GM21737 (cell line): ENCODE results near the gene NXNL1.

Experiments
- ATAC-seq: cut with Tn5 transposase; IDR thresholded peaks from one replicate; pipeline ENCODE4 v1.9.1; 2021; ENCODE audit warnings: mild to moderate bottlenecking, moderate library complexity; ENCODE audit not compliant: unreplicated experiment

NXNL1 gene

DNA sequence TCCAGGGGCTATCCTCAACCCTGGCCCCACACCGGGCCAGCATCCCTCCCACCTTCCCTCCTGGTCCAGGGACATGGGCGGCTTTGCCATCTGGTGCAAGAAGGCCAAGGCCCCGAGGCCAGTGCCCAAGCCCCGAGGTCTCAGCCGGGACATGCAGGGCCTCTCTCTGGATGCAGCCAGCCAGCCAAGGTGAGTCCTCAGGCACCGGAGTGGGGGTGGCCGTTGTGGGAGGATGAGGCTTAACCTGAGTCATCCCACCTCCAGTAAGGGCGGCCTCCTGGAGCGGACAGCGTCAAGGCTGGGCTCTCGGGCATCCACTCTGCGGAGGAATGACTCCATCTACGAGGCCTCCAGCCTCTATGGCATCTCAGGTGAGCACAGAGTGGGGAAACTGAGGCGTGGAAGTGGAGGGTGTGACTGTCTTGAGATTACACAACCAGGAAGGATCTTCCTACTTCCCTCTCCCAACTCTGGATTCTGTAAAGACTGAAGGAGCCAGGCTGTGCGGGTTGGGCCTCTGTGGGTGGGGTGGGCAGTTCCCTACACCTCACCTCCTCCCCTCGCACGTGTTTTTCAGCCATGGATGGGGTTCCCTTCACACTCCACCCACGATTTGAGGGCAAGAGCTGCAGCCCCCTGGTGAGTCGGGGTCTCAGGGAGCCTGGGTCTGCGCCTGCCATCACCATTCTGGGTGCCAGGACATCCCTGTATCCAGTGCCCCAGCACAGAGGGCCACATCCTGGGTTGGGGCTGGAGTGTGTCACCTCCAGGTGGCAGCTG lies 37.1 kb downstream of the NXNL1 start:
- no peak for ATAC-seq

DNA sequence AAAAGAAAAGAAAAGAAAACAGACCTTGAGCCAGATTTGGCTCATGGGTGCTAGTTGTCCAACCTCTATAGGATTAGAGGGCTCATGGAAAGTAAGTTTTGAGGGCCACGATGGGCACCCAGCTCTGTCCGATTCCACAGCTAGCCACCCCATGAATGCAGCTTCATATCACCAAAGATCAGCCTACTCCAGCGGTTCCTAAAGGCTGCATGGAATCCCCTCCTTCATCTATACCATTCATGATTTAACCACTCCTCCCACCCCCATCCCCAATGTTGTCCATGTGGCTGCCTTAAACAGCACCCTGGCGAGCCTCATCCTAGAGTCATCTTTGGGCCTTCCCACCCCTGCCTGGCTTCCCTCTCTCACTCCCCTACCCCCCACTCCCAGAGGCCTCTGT lies 38.8 kb downstream of the NXNL1 start:
- ATAC-seq = no peak

DNA sequence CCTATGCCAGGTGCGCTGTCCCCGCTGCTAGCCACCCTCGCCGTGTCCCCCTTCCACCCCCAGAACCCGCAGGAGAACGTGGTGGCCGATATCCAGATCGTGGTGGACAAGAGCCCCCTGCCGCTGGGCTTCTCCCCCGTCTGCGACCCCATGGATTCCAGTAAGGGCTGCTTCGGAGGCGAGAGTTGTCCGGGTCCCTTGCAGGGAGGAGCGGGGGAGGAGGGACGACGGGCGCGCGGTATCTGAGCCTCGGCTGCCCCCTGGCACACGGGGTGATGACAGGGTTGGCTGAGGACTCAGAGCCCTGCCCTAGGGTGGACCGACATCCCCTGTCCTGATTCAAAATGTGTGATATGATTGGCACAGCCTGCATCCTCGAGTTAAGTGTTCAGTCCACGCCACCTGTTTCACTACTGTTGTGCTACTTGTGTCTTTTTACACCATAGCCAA lies 40.2 kb downstream of the NXNL1 start:
- peak; percentile 21 for ATAC-seq

DNA sequence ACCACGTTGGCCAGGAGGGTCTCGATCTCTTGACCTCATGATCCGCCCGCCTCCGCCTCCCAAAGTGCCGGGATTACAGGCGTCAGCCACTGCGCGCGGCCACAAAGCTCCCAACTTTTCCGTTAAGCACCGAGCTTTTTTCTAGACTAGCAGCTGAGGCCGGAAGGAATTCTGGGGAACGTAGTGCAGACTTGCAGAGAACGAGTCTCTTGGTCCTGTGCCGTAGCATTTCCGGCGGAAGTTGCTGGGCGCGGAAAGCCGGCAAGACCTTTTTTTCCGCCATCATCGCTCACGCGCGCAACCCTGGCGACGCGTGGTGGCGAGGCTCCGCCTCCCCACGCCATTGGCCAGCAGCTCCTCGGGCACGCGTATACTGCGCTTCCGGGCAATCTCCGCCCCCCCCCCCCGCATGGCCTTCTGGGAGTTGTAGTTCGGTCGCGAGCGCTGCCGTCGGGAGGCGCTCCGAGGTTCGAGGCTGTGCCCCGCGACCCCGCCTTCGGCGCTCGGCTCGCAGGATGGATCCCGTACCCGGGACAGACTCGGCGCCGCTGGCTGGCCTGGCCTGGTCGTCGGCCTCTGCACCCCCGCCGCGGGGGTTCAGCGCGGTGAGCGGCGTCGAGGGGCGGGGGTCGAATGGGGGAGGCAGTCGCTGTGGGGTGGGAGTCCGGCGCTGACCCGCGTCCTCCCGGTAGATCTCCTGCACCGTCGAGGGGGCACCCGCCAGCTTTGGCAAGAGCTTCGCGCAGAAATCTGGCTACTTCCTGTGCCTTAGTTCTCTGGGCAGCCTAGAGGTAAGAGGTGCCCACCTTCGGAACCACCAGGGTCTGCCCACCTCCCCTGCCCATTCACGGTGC lies 40.9 kb downstream of the NXNL1 start, which contains the start of gene MVB12A:
Gene MVB12A (plus strand): TSS at position 427 of the 854 bp plus-strand sequence. CDS start 89 bp downstream, at position 516.
- peak; percentile 80 for ATAC-seq

DNA sequence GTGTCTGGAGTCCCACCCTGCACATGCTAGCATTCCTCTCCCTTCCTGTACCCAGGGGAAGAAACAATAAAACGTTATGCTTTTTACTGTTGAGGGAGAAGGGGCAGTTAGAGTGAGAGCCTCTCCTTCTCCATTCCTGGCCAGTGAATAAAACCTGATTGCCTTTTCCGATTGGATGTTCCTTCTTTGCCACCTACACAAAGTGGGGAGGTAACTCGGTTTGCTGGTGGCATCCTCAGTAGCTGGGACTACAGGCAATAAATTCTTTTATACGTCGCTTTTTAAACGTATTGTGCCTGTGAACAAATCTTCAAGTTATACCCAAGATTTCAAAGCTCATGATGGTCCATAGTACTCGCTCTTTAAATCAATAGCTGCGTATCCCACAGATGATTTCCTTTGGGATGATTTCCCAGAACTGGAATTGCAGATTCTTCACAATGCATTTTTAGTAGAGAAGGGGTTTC lies 41.5 kb downstream of the NXNL1 start:
- no peak for ATAC-seq

DNA sequence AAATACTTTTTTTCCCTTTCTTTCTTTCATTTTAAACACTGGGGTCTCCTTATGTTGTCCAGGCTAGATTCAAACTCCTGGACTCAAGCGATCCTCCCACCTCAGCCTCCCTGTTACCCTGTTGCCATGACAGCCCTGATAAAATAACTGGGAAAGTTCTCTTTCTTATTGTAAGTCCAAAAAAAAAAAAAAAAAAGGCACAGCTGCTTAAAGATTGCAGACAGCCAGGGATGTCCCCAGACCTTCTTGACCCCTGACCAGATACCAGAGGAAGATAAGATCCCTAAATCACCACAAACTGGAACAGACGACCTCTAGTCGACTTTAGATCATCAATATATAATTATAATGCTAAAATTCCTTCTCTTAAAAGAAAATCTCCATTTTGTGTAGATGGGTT lies 42.0 kb downstream of the NXNL1 start:
- ATAC-seq = no peak

DNA sequence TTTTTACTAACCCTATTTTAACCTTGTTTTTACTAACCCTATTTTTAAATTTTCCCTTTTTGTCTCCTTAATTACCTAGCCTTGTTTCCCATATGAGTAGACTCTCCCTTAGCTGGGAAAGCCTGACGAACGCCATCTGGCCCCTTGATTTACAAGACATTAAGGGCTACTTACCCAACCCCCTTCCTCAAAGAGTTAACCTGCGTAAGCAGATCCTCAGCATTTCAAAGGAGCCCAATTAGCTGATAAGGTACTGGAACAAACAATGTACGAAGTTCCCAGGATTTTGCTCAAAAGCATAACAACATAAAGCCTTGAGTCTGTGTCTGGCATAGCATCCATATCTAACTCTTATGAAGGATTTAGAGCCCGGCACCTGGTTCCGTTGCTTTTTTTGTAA lies 45.6 kb downstream of the NXNL1 start:
- no peak for ATAC-seq

DNA sequence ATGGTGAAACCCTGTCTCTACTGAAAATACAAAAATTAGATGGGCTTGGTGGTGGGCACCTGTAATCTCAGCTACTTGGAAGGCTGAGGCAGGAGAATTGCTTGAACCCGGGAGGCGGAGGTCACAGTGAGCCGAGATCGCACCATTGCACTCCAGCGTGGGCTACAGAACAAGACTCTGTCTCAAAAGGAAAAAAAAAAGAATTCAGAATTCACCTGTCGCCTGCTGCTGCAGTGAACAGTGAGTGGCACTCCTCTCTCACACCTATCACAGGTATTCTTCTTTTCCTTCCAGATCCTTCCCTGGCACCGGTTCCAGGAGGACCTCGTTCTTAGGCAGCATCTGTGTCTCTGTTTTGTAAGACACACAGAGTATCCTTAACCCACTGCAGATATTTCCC lies 46.6 kb downstream of the NXNL1 start:
- no peak for ATAC-seq

DNA sequence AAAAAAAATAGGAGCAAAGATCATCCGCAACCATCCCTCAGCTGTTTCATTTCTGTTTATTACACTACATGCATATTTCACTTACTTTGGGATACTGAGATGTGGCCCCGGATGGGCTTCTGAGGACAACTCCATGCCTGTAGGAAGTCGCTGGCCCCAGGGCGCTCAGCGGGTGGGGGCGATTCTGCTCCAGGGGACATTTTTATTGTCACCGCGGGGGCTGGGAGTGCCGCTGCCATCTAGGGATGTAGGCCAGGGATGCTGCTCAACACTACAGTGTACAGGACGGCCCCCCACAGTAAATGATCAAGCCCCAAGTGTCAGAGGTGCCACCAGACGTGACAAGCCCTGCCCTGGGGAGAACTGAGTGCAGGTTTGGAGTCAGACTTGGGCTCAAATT lies 48.9 kb downstream of the NXNL1 start:
- ATAC-seq = no peak

DNA sequence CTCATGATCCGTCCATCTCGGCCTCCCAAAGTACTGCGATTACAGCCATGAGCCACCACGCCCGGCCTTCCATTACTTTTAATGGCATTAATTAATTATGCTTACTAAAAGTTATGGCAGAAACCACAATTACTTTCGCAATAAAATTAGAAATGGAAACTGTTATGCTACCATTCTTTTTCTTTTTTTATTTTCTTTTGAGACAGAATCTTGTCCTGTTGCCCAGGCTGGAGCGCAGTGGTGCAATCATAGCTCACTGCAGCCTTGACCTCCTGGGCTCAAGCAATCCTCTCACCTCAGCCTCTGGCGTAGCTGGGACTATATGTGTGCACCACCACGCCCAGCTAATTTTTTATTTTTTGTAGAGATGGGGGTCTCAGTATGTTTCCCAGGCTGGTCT lies 50.7 kb downstream of the NXNL1 start:
- no peak for ATAC-seq

DNA sequence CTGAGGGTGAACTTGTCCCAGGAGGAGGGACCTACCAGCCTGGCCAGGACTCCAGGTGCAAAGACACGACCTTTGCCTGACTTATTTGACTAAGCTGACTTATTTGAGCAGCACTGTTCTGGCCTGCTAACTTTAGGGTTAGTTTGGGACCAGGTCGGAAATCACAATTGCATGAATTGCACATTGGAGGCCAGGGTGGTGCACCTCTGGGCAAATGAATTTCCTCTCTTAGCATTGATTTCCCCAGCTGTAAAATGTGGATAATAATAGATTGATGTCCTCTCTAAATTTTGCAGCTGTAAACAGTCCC lies 53.9 kb downstream of the NXNL1 start:
- no peak for ATAC-seq

DNA sequence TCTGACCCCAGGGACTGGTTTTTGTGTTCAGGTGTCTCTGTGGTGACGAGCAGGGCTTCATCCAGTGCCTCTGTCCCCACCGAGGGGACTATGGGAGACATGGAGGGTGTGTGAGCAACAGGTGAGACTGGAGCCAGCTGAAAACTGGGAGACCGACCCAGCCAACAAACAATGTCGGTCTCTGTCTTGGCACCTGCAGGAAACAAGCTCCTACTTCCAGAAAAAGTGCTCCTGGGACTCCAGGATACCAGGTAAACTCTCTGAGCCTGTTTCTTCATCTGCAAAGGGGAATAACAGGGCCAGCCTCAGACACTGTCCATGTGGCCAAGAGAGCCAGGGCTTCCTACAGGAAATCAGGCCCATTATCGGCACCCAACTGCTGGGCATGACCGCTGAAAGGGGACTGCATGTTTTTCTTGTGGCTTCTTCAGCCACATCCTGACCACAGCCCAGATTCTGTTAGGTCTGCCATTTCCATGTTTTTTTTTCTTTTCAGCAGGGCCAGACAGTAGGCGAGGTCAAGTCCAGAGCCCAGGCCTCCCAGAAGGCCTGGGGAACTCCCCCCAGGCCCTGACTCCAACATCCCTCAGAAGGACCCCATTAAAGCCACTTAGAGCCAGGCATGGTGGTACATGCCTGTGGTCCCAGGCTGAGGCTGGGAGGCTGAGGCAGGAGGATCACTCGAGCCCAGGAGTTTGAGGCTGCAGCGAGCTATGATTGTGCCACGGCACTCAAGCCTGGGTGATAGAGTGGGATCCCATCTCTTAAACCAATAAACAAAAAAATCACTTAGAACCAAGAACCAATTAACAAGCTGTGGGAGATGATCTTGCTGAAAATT lies 54.5 kb downstream of the NXNL1 start:
- ATAC-seq = peak; percentile 18
